ENCODE measurements around the gene SHD.

DNA sequence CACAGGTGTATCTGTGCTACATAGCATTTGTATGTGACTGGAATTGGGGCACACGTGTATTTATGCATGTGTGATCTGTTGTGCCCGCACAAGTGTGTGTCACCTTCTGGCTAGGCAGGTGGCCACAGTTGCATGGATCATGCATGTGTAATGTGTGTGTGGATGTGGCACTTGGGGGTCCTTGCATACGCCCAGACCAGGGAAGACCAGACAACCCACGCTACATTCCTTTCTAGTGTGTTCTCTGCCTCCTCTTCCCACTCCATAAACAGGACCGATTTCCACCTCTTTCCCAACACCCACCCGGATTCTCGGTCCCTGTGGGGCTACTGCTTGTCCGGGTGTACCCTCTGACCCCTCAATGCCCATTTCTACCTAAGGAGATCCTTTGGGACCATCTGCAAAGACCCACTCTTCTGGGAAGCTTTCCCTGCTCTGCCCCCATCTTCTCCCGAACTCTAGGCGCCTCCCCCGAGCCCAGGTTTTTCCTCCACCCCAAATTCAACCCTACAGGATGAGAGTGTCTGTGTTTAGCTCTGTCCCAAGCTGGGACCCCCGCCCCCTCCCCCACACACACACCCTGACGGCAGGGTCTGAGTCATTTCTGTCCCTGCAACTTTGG is 47.3 kb downstream of the SHD start:
- TF ChIP-seq, protein P1, sequence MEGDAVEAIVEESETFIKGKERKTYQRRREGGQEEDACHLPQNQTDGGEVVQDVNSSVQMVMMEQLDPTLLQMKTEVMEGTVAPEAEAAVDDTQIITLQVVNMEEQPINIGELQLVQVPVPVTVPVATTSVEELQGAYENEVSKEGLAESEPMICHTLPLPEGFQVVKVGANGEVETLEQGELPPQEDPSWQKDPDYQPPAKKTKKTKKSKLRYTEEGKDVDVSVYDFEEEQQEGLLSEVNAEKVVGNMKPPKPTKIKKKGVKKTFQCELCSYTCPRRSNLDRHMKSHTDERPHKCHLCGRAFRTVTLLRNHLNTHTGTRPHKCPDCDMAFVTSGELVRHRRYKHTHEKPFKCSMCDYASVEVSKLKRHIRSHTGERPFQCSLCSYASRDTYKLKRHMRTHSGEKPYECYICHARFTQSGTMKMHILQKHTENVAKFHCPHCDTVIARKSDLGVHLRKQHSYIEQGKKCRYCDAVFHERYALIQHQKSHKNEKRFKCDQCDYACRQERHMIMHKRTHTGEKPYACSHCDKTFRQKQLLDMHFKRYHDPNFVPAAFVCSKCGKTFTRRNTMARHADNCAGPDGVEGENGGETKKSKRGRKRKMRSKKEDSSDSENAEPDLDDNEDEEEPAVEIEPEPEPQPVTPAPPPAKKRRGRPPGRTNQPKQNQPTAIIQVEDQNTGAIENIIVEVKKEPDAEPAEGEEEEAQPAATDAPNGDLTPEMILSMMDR (IDR thresholded peaks at IDR 0.05 in 8 of 11, conservative IDR thresholded peaks at IDR 0.05 in 3 of 11) = no peak
- TF ChIP-seq POLR2A (IDR thresholded peaks at IDR 0.05) = no peak
- no peak for TF ChIP-seq POLR2AphosphoS5 (IDR thresholded peaks at IDR 0.05)
